RPMI7951 (cell line): ENCODE measurements around the gene SLC5A5. TPM values are rescaled to one million over a fixed set of nuclear protein-coding genes. Genes with fewer than 3 reads are reported as not detected.
"Not testable (repeated sequence)": the region's sequence is repeated elsewhere in the genome, so short reads cannot be mapped to it uniquely, and the experiment has no call there.

Source experiments
- DNase-seq: peaks from one replicate; pipeline ENCODE4 v3.0.0-alpha.2; 2012; ENCODE audit warnings: low read depth
- total RNA-seq: library from RNA; depleted of rRNA; stranded (reverse); fragments of >200 nt; shearing (Covaris generic); gene quantifications from 2 replicates; pipeline ENCODE4 v1.2.3, GENCODE V29; 2014

Gene SLC5A5
- total RNA-seq, 1 experiment from 2014 or later = not detected

GRCh38 chr19:17919122-17919521 is 47.4 kb downstream of the SLC5A5 start:
- DNase-seq = not testable (repeated sequence)

GRCh38 chr19:17920527-17920926 is 48.8 kb downstream of the SLC5A5 start:
- no peak for DNase-seq

- DNase-seq = no peak
These were observed 50.4 kb downstream of the SLC5A5 start for GRCh38 chr19:17922138-17922537.

GRCh38 chr19:17926044-17926443 is 54.3 kb downstream of the SLC5A5 start:
- peak; percentile 33 for DNase-seq

GRCh38 chr19:17929056-17929455 is 57.3 kb downstream of the SLC5A5 start:
- no peak for DNase-seq

GRCh38 chr19:17931532-17932191 is 59.9 kb downstream of the SLC5A5 start:
- DNase-seq = peak; percentile 31

GRCh38 chr19:17932485-17933338 is 61.0 kb downstream of the SLC5A5 start, which contains the start of gene CCDC124:
TSS of gene CCDC124 (plus strand) at chr19:17933015. CDS start at chr19:17936421, 3,406 bp downstream.
- peak; percentile 86 for DNase-seq

- peak; percentile 39 for DNase-seq
These were observed 61.8 kb downstream of the SLC5A5 start for GRCh38 chr19:17933414-17934129.

- no peak for DNase-seq
These were observed 64.6 kb downstream of the SLC5A5 start for GRCh38 chr19:17936379-17936778.

- no peak for DNase-seq
These were observed 65.7 kb downstream of the SLC5A5 start for GRCh38 chr19:17937371-17937900.

GRCh38 chr19:17938092-17938845 is 66.5 kb downstream of the SLC5A5 start:
- peak; percentile 89 for DNase-seq

GRCh38 chr19:17942181-17942580 is 70.4 kb downstream of the SLC5A5 start:
- no peak for DNase-seq

- no peak for DNase-seq
These were observed 71.0 kb downstream of the SLC5A5 start for GRCh38 chr19:17942582-17943273.

GRCh38 chr19:17943274-17944221 is 71.8 kb downstream of the SLC5A5 start:
- DNase-seq = no peak

GRCh38 chr19:17944301-17944700 is 72.6 kb downstream of the SLC5A5 start:
- peak; percentile 86 for DNase-seq
